ENCODE measurements around the gene CLASP2.

CLASP2 gene

GRCh38 chr3:33636125-33636850 is 81.8 kb downstream of the CLASP2 start:
- DNase-seq, result no peak

DNA sequence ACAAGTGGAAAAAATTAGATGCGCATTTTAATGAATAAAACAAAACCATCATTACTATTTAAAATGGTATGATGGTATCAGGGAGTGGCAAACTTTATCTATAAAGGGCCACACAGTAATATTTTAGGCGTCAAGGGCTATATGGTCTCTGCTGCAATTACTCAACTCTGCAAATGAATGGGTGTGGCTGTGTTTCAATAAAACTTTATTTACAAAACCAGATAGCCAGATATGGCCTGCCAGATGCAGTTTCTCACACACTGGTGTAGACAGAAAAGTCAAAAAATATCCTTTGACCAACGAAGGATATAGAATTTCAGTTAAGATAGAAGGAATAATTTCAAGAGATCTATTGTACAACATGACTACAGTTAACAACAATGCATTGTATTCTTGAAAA is 83.8 kb downstream of the CLASP2 start:
- no peak for DNase-seq

DNA sequence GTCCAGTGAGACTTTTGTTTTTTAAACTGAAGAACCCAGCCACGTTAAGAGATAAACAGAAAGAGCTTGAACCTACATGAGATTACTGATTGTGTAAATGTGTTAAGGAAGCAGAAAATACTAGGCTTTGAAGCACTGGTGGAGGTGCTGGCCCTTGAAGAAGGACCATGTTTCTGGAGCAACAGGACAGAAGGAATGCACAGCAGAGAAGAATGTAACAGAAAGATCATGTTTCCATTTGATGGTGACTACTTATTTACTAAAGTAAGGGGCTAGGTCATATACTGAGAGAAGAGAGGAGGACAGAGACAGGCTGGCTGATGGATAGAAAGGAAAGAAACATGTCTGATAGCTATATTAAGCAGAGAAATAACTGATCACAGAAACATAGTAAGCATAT is 88.8 kb downstream of the CLASP2 start:
- no peak for DNase-seq

DNA sequence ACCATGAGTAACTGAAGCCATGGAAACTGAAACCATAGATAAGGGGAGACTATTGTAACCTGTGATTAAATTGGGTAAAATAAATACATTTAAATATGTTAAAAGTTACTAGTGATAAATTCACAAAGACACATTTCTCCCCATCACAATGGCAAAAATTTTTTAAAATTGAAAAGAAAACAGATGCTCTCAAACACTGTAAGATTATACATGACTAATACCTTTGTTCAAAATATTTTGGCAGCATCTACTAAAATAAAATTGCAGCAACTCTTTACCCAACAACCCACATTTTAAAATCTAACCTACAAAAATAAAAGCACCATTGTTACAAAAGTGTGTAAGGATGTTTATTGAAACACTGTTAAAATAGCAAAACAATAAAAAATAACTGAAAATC is 93.3 kb downstream of the CLASP2 start:
- no peak for DNase-seq

- DNase-seq, result no peak
Measured at GRCh38 chr3:33613041-33613440, 105.0 kb downstream of the CLASP2 start.

- no peak for DNase-seq
Measured at GRCh38 chr3:33612607-33613006, 105.4 kb downstream of the CLASP2 start.

DNA sequence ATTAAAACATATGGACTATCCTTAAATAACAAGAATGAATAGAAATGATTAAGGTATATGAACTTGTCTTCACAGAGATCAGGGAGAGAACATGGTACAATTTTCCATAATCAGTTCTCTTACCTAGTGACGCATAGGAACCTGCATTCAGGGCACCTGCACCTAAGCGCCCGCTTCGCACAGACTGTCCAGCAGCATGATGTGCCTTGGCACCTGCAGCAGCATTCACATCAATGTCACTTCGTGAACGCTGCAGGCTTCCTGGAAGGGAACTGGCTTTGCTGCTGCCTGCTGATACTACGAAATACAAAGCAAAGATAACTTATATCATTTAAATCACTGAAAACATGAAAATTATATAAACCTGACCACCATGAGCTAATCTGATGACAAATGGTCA is 115.2 kb downstream of the CLASP2 start:
- DNase-seq, result no peak

DNA sequence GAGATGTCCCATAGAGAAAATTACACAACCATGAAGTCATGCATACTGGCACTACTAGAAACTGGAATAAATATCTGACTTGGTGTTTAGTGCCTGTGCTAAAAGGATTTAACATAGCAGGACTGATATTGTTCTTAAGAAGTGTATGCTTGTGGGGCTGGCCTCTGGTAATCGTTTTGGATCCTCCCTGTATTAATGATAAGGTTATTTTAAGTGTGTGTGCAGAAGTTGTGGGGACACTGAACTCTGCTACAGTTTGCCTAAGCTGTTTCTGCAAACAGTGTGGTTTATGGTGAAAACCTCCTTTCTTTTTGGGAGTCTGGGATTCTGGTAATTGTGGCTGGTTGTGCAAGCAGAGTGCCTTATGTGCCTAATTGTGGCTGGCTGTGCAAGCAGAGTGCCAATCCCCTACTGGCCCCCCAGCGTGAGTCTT is 120.8 kb downstream of the CLASP2 start:
- no peak for DNase-seq

DNA sequence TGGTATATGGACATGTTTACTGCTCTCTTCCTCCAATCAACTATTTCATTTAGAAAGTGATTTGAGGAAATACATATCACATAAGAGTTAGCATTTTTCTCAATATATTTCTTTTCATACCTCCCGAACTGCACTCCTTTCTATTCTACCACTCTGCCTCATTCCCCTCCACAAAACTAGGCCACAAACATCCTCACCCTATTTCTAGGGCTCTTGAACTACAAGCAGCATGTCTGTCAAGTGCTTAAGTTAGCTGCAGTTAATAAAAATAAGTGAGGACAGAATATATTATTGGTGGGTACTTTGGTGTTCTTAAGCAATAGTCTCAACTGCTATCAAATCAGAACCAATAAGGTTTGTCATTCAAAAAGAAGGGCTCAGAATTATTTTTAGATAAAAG is 125.1 kb downstream of the CLASP2 start:
- DNase-seq, result no peak

DNA sequence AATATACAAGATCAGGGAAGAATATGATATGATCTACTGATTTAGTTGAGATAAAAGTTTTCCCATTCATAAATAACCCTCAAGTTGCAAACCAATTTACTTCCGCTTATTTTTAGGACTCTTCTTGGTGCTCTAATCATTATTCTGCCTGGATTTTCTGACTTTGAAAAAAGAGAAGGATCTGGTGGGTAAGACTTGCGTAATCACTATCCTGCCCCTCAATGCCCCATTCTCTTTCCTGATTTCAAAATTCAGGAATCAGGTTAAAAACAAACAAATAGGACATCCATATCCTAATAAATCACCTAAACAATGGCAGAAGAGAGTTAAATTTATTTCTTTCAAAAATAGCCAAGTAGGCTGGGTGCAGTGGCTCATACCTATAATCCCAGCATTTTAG is 127.5 kb downstream of the CLASP2 start:
- no peak for DNase-seq

GRCh38 chr3:33586402-33586801 is 131.7 kb downstream of the CLASP2 start:
- no peak for DNase-seq

- DNase-seq, result no peak
Measured at GRCh38 chr3:33582234-33582633, 135.8 kb downstream of the CLASP2 start.

DNA sequence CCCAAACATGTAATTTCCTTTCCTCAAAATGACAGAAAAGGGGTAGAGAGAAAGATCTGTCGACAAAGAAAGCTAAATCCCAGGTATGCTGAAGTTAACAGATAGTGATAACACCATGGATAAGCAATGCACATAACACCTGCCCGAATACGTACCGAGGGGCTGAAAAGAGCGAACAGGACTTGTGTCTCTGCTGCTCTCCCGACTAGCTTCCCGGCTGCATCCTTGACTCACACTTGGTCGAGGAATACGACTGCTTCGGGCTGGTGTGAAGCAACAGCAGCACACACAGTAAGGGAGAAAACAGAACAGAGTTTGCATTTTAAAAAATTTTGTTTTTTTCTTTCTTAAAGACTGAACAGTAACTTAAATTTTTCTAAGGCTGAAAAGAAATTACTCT is 136.4 kb downstream of the CLASP2 start:
- DNase-seq, result no peak

DNA sequence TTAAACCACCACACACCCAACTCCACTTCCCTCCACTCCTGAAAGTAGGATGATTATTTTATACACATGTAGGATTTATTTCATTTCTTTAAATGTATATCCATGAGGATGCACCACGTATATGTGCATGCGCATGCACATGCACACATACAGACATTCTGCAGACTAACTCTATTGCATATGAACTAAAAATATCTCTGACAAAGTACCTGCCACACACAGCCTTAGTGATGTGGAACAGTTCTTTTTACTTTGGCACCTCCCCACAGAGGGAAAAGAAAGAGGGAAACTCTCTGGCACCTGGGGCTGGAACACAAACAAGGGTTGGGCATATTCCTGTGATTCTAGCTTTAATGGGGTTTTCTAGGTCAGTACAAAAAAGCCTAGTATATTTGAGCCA is 138.2 kb downstream of the CLASP2 start:
- DNase-seq, result no peak

- no peak for DNase-seq
Measured at GRCh38 chr3:33579178-33579510, 138.9 kb downstream of the CLASP2 start.

DNA sequence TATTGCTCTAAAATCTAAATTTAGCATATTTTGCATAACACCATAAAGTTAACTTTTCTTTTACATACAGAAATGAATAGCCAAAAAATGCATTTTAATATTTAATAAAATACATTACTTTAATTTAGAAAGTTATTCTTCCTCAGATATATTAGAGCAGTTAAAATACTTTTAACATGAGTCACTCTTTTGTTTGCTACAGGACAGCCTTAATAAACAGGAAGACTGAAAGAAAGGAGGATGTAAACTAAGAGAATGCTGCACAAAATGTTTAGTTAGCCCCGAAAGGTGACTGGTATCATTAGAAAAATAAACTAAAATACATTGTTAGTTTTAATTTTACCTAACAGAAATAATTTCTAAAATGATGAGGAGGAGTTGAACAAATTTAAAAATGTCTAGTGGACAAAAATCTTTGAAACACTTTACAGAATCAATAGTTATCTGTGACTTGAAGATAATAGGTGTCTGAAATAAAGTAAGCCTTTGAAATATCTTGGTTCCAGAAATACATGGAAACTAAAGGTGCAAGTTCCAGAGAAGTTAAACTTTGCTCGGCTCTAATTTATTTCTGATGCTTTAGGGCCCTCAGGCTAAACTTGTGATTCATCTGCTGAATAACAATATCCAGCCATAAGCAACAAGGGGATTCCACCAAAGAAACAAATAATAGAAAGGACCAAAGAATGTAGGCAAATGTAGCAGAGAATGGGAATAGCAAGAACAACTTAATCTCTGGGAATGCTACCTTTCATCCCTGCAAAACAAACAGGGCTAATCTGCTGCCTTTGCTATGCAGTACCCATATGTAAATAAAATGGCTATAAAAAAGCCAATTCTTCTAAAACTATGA is 139.5 kb downstream of the CLASP2 start:
- DNase-seq, result no peak

GRCh38 chr3:33577588-33577987 is 140.5 kb downstream of the CLASP2 start:
- DNase-seq, result no peak

- DNase-seq, result no peak
Measured at GRCh38 chr3:33577173-33577572, 140.9 kb downstream of the CLASP2 start.

DNA sequence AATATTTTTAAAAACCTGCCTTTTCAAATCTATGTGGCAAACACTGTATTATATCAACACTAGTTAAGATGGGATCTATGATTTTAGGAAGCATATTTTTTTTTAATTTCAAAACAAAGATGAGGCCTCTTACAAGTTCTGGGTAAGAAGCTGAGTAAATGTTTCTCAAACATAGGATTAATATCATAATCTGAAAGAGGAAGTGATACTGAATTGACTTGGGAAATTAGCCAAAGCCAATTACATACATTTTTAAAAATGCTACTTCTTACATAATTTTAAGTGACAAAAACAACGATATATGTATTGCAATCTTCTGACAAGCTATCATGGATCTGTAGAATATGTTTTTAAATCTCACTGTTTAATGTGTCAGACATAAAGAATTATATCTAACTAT is 142.7 kb downstream of the CLASP2 start:
- DNase-seq, result no peak

DNA sequence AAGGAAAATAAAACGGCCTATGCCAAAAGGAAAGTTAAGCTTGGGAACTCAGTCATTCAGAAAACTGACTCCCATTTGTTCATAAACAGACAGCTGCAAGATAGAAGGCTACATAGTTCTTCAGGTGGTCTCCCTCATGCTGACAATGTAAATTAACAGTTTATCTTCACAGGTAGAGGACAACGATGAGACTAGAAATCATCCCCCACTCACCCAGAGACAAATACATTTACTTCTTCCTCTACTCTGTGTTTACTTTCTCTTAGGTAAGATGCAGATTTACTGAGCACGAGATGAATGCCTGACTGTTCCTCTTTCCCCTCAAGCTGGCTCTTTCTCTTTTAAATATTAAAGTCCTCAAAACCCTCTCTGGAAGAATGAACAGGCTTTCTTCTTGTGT is 160.2 kb downstream of the CLASP2 start:
- no peak for DNase-seq

DNA sequence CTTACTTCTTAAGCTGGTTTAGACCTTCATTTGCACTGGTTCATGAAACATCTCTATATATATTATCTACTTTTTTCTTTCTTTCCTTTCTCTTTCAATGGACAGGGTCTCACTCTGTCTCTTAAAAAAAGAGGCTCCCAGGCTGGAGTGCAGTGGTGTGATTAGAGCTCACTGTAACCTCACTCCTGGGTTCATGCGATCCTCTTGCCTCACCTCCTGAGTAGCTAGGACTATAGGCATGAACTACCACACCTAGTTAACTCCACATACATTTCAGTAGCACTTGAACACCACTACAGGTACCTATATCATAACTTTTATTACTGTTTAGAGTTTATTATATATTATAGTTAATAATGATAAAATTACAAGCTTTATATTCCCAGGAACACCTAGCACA is 160.8 kb downstream of the CLASP2 start:
- no peak for DNase-seq

DNA sequence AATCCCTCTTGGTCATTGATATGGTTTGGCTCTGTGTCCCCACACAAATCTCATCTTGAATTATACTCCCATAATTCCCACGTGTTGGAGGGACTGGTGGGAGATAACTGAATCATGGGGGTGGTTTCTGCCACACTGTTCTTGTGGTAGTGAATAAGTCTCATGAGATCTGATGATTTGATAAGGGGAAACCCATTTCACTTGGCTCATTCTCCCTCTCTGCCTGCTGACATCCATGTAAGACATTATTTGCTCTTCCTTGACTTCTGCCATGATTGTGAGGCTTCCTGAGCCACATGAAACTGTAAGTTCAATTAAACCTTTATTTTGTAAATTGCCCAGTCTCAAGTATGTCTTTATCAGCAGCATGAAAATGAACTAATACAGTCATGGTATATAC is 171.0 kb downstream of the CLASP2 start:
- no peak for DNase-seq

DNA sequence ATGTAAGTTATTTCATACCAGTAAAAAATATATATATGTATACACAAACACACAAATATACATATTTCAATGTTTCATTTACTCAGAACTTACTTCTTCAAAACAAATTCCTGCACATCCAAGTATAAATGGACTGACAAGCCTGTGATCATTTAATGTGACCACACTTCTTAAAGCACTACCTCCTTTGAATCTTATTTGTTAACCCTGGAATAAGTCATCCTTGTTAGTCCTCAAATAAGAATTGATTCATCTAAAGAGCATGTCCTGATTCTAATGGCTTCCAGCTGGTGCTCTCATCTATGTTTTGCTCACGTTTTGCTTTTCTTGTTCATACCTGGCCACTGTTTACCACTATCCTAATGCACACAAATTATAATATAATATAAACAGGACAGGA is 173.9 kb downstream of the CLASP2 start:
- DNase-seq, result no peak

DNA sequence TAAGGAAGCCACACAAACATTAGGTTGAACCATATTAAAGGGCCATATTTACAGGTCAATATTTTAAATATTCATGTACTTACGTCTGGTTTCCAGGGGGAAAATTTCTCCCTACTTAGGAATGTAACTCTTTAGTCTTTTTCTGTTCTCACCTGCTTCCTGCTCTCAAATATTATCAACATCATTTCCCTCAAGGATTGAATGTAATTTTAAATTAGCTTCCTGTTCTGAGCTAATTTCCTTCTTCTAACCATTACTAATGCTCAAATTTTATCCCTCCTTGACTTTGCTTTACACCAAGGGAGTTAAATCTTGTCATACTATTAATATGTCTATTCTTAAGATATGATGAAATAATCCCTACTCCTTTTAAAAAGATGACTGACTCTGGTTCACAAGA is 174.5 kb downstream of the CLASP2 start:
- DNase-seq, result no peak

DNA sequence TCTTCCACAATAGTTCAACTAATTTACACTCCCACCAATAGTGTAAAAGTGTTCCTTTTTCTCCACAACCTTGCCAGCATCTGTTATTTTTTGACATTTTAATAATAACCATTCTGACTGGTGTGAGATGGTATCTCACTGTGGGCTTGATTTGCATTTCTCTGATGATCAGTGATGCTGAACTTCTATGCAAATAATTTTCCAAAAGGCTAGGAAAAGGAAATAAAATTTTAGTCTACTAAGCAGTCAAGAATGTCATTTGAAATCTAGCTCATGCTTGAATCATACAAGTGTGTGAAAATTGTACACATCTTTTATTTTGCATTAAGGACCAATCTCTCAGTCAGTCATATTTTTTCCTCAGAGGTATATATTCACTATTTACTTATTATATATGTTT is 176.1 kb downstream of the CLASP2 start:
- no peak for DNase-seq

Measured in activated CD4-positive, alpha-beta T cell treated with anti-CD3 and anti-CD28 coated beads, Interleukin-2, amount 50 U/mL, for 4 hours (primary cell).